Nephron (organoid): ENCODE results near the gene LDLRAD1.
"Not testable (repeated sequence)": the region's sequence is repeated elsewhere in the genome, so short reads cannot be mapped to it uniquely, and the experiment has no call there.

ENCODE experiments used
- H3K27ac Mint-ChIP-seq, 3 experiments: 2 replicates each; pipeline ENCODE4 v1.8.0; 2020; ENCODE audit warnings: mixed read lengths in 3 of 3, mild to moderate bottlenecking in 2 of 3, moderate library complexity in 1 of 3
- H3K27me3 Mint-ChIP-seq: 2 replicates; pipeline ENCODE4 v1.8.0; 2021; ENCODE audit warnings: low read depth, mild to moderate bottlenecking, moderate library complexity, mixed read lengths
- H3K36me3 Mint-ChIP-seq: 2 replicates; pipeline ENCODE4 v1.8.0; 2020; ENCODE audit warnings: low read depth, mixed read lengths
- H3K4me1 Mint-ChIP-seq: 2 replicates; pipeline ENCODE4 v1.8.0; 2020; ENCODE audit warnings: mixed read lengths
- H3K4me3 Mint-ChIP-seq, 3 experiments: 2 replicates each; pipeline ENCODE4 v1.8.0; 2020; ENCODE audit warnings: mild to moderate bottlenecking in 3 of 3, mixed read lengths in 3 of 3, moderate library complexity in 2 of 3
- H3K9me3 Mint-ChIP-seq: 2 replicates; pipeline ENCODE4 v1.8.0; 2020; ENCODE audit warnings: mixed read lengths
- CTCF ChIP-seq, 3 experiments: fragments of 200-600 bp; sonication (generic); IDR thresholded peaks; one replicate each; pipeline ENCODE4 v1.5.0; 2021; ENCODE audit warnings: antibody characterized with exemption in 3 of 3; ENCODE audit not compliant: unreplicated experiment in 3 of 3

The LDLRAD1 gene

DNA sequence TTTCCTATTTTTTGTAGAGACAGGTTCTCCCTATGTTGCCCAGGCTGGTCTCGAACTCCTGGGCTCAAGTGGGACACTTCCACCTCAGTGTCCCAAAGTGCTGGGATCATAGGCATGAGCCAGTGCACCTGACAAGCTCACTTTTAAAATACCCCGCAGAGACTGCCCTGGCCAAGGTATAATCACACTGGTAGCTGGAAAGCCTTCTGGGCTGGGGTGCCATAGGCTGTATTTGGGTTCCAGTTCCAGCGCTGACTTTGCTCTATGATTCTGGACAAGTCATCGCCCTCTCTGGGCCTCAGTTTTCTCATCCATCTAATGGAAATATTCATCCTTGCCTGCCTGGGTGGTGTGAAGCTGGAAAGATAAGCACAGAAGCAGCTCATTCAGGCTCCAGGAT is 10.4 kb downstream of the LDLRAD1 start:
- H3K36me3 Mint-ChIP-seq, result no peaks in the 10 kb centered on the region
- H3K4me3 Mint-ChIP-seq, result no peak overlapping the region
- no peak overlapping the region for H3K27ac Mint-ChIP-seq
- H3K27me3 Mint-ChIP-seq, result peaks cover 25% of the 10 kb centered on the region
- no peak for TF ChIP-seq CTCF (IDR thresholded peaks at IDR 0.05; ENCODE audit: unreplicated experiment in 3 of 3)
- no peaks in the 10 kb centered on the region for H3K4me1 Mint-ChIP-seq
- peaks cover 3% of the 10 kb centered on the region for H3K9me3 Mint-ChIP-seq

DNA sequence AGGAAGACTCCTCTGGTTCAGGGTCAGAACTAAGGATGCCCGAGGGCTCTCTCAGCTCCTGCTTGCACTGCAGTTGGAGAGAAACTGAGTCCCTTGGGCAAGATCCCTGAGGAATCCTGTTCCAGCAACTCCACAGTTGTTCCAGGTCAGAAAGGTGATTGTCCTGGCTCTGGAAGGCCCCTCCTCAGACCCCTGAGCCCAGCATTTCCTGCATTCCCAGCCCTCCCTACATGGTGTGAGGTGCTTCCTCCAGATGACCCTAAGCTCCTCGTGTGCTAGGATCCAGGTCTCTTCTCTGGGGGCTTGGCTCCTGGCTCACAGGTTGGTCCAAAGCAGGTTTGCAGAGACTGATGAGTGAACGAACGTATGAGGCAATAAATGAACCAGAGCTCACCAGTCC is 11.5 kb downstream of the LDLRAD1 start:
- Mint-ChIP-seq H3K36me3 (no peaks in the 10 kb centered on the region), H3K4me1 (no peaks in the 10 kb centered on the region), H3K9me3 (peaks cover 3% of the 10 kb centered on the region), H3K27ac (no peak overlapping the region), H3K4me3 (no peak overlapping the region), H3K27me3 (peaks cover 25% of the 10 kb centered on the region)
- no peak for TF ChIP-seq CTCF (IDR thresholded peaks at IDR 0.05; ENCODE audit: unreplicated experiment in 3 of 3)

DNA sequence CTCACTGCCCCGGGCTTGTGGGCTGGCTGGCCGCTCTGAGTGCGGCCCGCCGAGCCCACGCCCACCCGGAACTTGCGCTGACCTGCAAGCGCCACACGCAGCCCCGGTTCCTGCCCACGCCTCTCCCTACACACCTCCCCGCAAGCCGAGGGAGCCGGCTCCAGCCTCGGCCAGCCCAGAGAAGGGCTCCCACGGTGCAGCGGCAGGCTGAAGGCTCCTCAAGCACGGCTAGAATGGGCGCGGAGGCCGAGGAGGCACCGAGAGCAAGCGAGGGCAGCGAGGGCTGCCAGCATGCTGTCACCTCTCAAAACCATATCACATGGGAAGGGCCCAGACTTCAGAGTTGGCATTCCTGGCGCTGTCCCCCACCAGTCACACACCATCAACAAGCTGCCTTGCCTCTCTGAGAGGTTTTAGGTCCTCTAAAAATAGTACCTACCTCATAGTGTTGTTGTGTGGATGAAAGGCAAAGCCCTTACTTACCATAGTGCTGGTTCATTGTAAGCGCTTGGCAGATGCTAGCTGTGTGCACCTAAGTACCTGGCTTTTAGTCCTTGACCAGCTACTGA is 13.4 kb downstream of the LDLRAD1 start:
- no peaks in the 10 kb centered on the region for H3K4me1 Mint-ChIP-seq
- no peak overlapping the region for H3K27ac Mint-ChIP-seq
- H3K27me3 Mint-ChIP-seq, result peaks cover 14% of the 10 kb centered on the region
- H3K36me3 Mint-ChIP-seq, result no peaks in the 10 kb centered on the region
- peaks cover 3% of the 10 kb centered on the region for H3K9me3 Mint-ChIP-seq
- no peak for TF ChIP-seq CTCF (IDR thresholded peaks at IDR 0.05; ENCODE audit: unreplicated experiment in 3 of 3)
- no peak overlapping the region for H3K4me3 Mint-ChIP-seq

- peaks cover 12% of the 10 kb centered on the region for H3K27me3 Mint-ChIP-seq
- H3K9me3 Mint-ChIP-seq, H3K4me1 Mint-ChIP-seq, H3K4me3 Mint-ChIP-seq, H3K27ac Mint-ChIP-seq, H3K36me3 Mint-ChIP-seq: not testable (repeated sequence)
Measured at GRCh38 chr1:54003750-54004480, 14.1 kb downstream of the LDLRAD1 start.

GRCh38 chr1:54003249-54003646 is 14.7 kb downstream of the LDLRAD1 start:
- Mint-ChIP-seq H3K4me3 (no peak overlapping the region), H3K27ac (no peak overlapping the region), H3K4me1 (no peaks in the 10 kb centered on the region), H3K27me3 (peaks cover 8% of the 10 kb centered on the region), H3K9me3 (peaks cover 3% of the 10 kb centered on the region), H3K36me3 (no peaks in the 10 kb centered on the region)
- no peak for TF ChIP-seq CTCF (IDR thresholded peaks at IDR 0.05; ENCODE audit: unreplicated experiment in 3 of 3)

DNA sequence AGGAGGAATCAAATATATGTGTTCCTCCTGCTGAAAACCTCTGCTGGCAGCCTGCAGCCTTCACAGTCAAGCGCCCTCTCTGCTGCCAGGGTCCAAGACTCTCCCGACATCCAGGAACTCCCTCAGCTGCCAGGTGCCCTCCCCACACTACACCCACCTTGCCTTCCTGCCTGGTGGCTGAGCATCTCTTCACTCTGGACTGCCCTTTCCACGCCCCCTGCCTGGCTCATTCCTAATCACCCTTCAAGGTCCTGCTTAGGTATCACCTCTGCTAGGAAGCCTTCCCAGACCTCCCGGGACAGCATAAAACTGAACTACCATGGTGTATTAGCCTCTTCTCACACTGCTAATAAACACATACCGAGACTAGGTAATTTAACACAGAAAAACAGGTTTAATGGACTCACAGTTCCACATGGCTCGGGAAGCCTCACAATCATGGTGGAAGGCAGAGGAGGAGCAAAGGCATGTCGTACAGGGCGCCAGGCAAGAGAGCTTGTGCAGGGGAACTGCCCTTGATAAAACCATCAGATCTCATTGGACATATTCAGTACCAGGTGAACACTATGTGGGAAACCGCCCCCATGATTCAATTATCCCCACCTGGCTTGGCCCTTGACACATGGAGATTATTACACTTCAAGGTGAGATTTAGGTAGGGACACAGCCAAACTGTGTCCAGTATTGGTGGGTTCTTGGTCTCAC is 15.3 kb downstream of the LDLRAD1 start:
- Mint-ChIP-seq H3K36me3 (no peaks in the 10 kb centered on the region), H3K9me3 (peaks cover 3% of the 10 kb centered on the region), H3K4me1 (no peaks in the 10 kb centered on the region), H3K27me3 (peaks cover 8% of the 10 kb centered on the region), H3K4me3 (no peak overlapping the region), H3K27ac (no peak overlapping the region)
- TF ChIP-seq CTCF (IDR thresholded peaks at IDR 0.05; ENCODE audit: unreplicated experiment in 3 of 3), result no peak
